Fibroblast of peridontal ligament (primary cell): ENCODE data around the gene OIP5.
"Not testable (repeated sequence)": the region's sequence is repeated elsewhere in the genome, so short reads cannot be mapped to it uniquely, and the experiment has no call there.

Experiments used
- DNase-seq: peaks from one replicate; pipeline ENCODE4 v3.0.0-alpha.2; 2010; ENCODE audit errors: extremely low read depth

OIP5 gene

DNA sequence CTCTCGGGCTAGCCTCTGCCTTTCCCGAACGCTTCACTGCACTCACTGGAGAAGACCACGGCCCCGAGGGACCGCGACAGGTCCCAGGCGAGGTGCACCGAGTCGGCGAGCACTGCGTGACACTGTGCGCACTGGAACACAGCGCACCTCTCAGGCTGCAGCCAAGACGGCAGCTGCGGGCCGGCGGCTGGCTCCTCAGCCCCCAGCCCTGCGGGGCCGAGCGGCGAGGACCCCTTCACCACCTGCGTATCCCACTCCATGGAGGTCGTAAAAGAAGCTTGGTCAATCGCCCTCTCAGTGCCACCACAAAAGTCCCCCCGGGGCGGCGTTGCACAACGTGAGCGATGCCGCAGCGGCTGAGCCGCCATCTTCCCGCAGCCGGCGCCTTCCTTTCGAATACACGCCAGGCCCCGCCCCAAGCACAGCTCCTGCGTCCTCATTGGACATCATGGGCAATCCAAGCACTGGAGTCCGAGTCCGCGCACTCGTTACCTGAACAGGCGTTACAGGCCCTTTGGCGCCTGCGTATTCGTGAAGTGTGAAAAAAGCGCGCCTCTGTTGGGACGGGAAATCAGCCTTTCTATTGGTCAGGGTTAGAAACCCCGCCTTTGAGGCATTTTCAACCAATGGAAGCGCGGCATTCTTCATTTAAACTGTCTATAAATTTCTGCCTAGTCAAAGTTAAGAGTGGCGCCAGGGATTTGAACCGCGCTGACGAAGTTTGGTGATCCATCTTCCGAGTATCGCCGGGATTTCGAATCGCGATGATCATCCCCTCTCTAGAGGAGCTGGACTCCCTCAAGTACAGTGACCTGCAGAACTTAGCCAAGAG is at the start of gene OIP5, which contains the start of gene NUSAP1:
Gene OIP5 (minus strand): TSS at position 398 of the 832 bp plus-strand sequence. CDS start 30 bp downstream, at position 368.
Gene NUSAP1 (plus strand): TSS at position 688 of the 832 bp plus-strand sequence. CDS start 77 bp downstream, at position 765.
- peak; percentile 100 for DNase-seq

- no peak for DNase-seq
Observed at GRCh38 chr15:41377978-41378377, 45.6 kb upstream of the OIP5 start.

GRCh38 chr15:41367418-41367817 is 35.0 kb upstream of the OIP5 start:
- no peak for DNase-seq

DNA sequence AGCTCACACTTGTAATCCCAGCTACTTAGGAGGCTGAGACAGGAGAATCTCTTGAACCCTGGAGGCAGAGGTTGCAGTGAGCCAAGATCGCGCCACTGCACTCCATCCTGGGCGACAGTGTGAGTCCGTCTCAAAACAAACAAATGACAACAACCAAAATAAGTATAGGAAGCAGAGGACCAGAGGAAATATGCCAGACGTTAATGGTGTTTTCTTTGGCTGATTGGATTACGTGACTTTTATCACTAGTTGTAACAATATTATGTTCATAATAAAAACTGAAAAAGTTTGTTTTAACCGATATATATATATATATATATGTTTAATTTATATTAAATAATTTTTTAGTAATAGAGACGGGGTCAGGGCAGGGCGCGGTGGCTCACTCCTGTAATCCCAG is 22.0 kb upstream of the OIP5 start:
- no peak for DNase-seq

GRCh38 chr15:41350057-41350717 is 17.8 kb upstream of the OIP5 start:
- no peak for DNase-seq

DNA sequence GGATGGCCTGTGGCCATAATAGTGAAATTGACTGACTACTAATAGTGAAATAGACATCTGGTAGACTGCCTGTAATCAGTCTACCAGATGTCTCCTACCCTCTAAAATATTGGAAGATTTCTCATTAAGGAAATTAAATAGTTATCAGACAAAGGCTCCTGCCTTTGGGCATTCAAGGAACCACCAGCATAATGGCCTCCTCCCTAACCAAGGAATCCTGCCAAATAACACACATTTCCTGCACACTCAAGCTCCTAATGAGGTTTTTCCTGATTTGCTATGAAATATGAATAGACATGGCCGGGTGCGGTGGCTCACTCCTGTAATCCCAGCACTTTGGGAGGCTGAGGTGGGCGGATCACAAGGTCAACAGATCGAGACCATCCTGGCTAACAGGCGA is 14.8 kb upstream of the OIP5 start:
- no peak for DNase-seq

GRCh38 chr15:41341519-41341918 is 9.1 kb upstream of the OIP5 start:
- DNase-seq, result no peak

DNA sequence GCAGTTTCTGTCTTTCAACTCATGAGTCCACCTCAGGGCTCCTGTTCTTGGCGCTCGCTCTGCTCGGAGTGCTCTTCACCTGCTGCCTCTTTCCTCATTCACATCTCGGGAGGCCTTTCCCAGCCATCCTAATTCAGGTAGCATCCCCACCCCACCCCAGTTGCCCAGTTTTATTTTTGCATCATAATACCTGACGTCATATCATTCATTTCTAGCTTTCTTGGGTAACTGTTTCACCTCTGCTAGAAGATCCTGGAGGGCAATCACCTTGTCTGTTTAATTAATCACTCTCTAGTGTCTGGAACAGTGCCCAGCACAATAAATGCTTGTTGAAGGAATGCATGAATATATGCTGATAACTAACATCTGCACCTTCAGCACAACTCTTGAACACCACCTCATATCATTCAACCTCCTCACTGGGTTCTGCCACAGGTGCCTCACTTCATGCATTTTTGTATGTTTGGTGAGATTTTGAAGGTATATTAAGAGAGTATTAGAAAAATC is 7.9 kb upstream of the OIP5 start:
- no peak for DNase-seq

DNA sequence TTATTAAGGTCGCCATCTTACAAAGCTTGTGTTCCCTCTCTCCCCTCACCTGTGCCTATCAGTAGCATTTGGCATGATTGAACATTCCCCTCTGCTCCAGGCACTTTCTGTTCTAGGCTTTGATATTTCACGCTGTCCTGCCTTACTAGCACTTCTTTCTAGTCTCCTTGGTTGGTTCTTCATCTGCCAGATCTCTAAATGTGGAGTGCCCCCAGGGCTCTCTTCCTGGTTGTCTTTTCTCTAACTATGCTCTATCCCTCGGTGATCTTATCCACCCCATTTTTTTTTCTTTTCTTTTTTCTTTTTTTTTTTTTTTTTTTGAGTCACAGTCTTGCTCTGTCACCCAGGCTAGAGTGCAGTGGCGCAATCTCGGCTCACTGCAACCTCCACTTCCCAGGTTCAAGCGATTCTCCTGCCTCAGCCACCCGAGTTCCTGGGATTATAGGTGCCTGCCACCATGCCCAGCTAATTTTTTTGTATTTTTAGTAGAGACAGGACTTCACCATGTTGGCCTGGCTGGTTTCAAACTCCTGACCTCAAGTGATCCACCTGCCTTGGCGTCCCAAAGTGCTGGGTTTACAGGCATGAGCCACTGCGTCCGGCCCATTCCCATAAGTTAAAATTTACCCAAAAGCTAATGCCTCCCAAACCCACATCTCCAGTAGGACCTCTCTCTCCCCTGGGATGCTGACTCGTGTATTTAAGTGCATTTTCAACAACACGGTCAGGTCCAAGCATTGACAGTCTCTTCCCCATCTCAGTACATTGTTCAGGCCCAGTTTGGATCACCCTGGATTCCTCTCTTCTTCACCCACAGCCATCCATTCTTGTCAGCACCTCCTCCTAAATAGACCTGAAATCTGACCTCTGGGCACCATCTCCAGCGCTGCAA is 5.5 kb upstream of the OIP5 start:
- peak; percentile 24 for DNase-seq

DNA sequence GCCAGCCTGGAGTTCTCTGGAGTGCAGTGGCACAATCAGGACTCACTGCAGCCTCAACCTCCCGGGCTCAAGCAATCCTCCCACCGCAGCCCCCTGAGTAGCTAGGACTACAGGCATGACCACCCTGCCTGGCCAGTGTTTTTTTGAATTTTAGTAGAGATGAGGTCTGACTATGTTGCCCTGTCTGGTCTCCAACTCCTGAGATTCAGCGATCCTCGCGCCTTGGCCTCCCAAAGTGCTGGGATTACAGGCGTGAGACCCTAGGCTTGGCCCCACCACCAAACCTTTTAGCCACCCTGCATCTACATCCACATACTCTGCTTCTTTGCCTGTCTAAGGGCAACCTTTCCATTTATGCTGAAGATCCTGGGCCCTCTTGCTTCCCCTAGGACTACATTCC is 4.7 kb upstream of the OIP5 start:
- DNase-seq, result no peak

GRCh38 chr15:41336549-41336948 is 4.2 kb upstream of the OIP5 start:
- DNase-seq, result no peak

DNA sequence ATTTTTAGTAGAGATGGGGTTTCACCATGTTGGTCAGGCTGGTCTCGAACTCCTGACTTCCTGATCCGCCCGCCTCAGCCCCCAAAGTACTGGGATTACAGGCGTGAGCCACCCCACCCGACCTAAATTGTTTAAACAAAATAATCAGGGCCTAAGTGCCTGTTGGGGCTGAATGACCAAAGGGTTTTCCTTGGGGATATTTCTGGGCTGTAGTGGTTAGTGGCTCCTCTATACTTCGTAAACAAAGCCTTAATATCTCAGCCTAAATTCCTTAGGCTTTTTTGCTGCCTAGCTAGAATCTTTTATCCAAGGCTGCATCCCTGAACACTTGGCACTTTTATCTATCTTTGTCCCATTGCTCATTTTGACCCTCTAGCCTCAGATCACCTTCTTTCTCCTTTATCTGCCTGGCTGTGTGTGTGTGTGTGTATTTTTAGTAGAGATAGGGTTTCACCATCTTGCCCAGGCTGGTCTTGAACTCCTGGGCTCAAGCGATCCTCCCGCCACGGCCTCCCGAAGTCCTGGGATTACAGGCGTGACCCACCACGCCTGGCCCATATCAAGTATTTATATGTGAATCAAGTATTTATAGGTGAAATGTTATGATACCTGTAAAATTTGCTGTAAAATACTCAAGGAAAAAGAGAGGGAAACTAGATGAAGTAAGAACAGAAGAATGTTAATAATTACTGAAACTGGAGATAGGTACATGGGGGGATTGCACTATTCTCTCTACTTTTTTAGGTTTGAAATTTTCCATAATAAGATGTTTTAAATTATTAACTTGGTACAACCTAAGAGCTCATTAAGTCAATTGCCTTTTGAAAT is 2.1 kb upstream of the OIP5 start:
- no peak for DNase-seq

- peak; percentile 12 for DNase-seq
Observed at GRCh38 chr15:41333026-41333562, 703 bp upstream of the OIP5 start.

GRCh38 chr15:41331833-41332193 is 578 bp downstream of the OIP5 start:
- DNase-seq, result peak; percentile 49

DNA sequence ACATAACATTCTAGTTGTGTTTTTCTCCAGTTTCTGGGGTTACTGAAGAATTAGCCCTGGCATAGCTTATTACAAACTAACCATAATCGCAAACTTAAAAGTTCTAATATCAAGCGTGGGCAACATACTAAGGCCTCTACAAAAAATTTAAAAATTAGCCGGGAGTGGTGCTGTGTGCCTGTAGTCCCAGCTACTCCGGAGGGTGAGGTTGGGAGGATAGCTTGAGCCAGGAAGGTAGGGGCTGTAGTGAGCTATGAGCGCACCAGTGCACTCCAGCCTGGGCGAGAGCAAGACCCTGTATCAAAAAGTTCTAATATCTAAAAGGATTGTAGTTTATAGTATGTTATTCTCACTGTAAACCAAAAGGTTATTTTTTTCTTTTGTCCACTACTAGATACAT is 1.1 kb downstream of the OIP5 start:
- no peak for DNase-seq

GRCh38 chr15:41323611-41324010 is 8.8 kb downstream of the OIP5 start:
- DNase-seq, result no peak

DNA sequence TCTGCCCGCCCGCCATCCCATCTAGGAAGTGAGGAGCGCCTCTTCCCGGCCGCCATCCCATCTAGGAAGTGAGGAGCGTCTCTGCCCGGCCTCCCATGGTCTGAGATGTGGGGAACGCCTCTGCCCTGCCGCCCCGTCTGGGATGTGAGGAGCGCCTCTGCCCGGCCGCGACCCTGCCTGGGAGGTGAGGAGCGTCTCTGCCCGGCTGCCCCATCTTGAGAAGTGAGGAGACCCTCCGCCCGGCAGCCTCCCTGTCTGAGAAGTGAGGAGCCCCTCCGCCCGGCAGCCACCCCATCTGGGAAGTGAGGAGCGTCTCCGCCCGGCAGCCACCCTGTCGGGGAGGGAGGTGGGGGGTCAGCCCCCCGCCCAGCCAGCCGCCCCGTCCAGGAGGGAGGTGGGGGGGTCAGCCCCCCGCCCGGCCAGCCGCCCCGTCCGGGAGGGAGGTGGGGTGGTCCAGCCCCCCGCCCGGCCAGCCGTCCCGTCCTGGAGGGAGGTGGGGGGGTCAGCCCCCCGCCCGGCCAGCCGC is 11.5 kb downstream of the OIP5 start:
- not testable (repeated sequence) for DNase-seq

DNA sequence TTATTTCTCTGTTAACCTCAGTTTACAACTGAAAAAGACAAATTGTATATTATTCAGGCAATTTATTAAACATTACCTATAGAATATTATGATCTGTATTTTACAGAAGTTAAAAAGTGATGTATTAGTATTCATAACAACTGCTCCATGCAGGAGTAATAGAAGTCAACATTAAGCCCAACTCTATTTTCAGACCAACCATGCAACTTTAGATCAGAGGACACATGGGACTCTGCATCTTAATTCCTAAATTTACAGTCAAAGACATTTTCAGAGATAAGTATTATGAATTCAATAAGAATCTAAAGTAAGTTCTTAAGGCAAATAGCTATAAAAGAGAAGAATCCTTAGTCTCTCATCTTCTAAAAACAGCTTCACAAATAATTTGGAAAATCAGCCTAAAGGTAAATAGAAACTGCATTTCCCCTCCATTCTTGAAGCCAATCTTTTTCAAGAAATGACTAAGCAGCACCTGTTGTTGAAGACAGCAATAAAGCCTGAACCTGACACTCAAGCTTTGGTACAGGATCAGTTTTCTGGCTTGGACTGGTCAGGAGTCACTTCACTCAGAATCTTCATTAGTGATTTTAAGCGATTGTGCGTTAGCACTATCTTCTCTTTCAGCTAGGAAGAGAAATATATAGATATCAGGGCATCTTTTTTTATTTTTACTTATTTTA is 23.0 kb downstream of the OIP5 start:
- no peak for DNase-seq

- DNase-seq, result no peak
Observed at GRCh38 chr15:41307679-41308078, 24.7 kb downstream of the OIP5 start.
